GM12874 (cell line): ENCODE measurements around the gene XYLB.

Source experiments
- CTCF ChIP-seq: IDR thresholded peaks from 2 replicates; pipeline ENCODE4 v1.5.1; 2011; ENCODE audit warnings: low read depth, mild to moderate bottlenecking, control low read depth, low read length, moderate library complexity; ENCODE audit not compliant: insufficient read depth

XYLB gene

GRCh38 chr3:38360345-38360744 lies 13.8 kb downstream of the XYLB start:
- no peak for TF ChIP-seq CTCF

- no peak for TF ChIP-seq CTCF
Observed at GRCh38 chr3:38361496-38361895, 14.9 kb downstream of the XYLB start.

GRCh38 chr3:38362825-38363224 lies 16.2 kb downstream of the XYLB start:
- no peak for TF ChIP-seq CTCF

- no peak for TF ChIP-seq CTCF
Observed at GRCh38 chr3:38364721-38365400, 18.3 kb downstream of the XYLB start.

- no peak for TF ChIP-seq CTCF
Observed at GRCh38 chr3:38365469-38366062, 19.0 kb downstream of the XYLB start.

- no peak for TF ChIP-seq CTCF
Observed at GRCh38 chr3:38366082-38366481, 19.5 kb downstream of the XYLB start.

GRCh38 chr3:38367779-38368178 lies 21.2 kb downstream of the XYLB start:
- no peak for TF ChIP-seq CTCF
